WTC11 (cell line): ENCODE data around the gene CCM2. TPM values are rescaled to one million over a fixed set of nuclear protein-coding genes. Genes with fewer than 3 reads are reported as not detected.

Source experiments
- ATAC-seq: fragments of 200-7000 bp; cut with Tn5 transposase; 2 replicates; pipeline ENCODE4 v1.10.0; 2021; ENCODE audit warnings: mild to moderate bottlenecking, moderate library complexity
- CTCF ChIA-PET: fragments of 300-600 bp; sonication (Branson Sonifier 250); formaldehyde crosslinking; loops from one replicate; lab custom pipeline; 2021; ENCODE audit warnings: antibody characterized with exemption; lab: Charles Lee
- POLR2A ChIA-PET: fragments of 350-600 bp; sonication (Branson Sonifier 250); formaldehyde crosslinking; loops from one replicate; lab custom pipeline; 2021; ENCODE audit warnings: antibody characterized with exemption; lab: Charles Lee
- DNase-seq: peaks from one replicate; pipeline ENCODE4 v3.0.0; 2021; ENCODE audit warnings: low spot score
- H3K27ac Mint-ChIP-seq: 2 replicates; pipeline ENCODE4 v1.8.0; 2021; ENCODE audit warnings: mixed read lengths
- H3K27me3 Mint-ChIP-seq: 2 replicates; pipeline ENCODE4 v1.8.0; 2021; ENCODE audit warnings: low read depth, mild to moderate bottlenecking, moderate library complexity, mixed read lengths
- H3K36me3 Mint-ChIP-seq: 2 replicates; pipeline ENCODE4 v1.8.0; 2021; ENCODE audit warnings: mixed read lengths
- H3K4me1 Mint-ChIP-seq: 2 replicates; pipeline ENCODE4 v1.8.0; 2022; ENCODE audit warnings: mixed read lengths
- H3K4me3 Mint-ChIP-seq: 2 replicates; pipeline ENCODE4 v1.8.0; 2021; ENCODE audit warnings: mild to moderate bottlenecking, moderate library complexity, mixed read lengths
- H3K9me3 Mint-ChIP-seq: 2 replicates; pipeline ENCODE4 v1.8.0; 2021; ENCODE audit warnings: mixed read lengths
- ATF2 ChIP-seq: sonication (generic); formaldehyde crosslinking; IDR thresholded peaks from 2 replicates; pipeline ENCODE4 v1.8.1; 2022; ENCODE audit warnings: low read depth, missing genetic modification reagents, borderline replicate concordance
- CBFB ChIP-seq: sonication (generic); formaldehyde crosslinking; IDR thresholded peaks from 2 replicates; pipeline ENCODE4 v1.8.1; 2022; ENCODE audit warnings: mild to moderate bottlenecking, low read depth, missing genetic modification reagents
- CREB1 ChIP-seq: sonication (generic); formaldehyde crosslinking; IDR thresholded peaks from 2 replicates; pipeline ENCODE4 v1.8.0; 2023; ENCODE audit warnings: mild to moderate bottlenecking, missing genetic modification reagents
- EMX1 ChIP-seq: fragments of 250-450 bp; sonication (Bioruptor Pico); IDR thresholded peaks from 2 replicates; pipeline ENCODE4 v1.8.0; 2021; ENCODE audit warnings: mild to moderate bottlenecking
- ESRRA ChIP-seq: sonication (generic); formaldehyde crosslinking; IDR thresholded peaks from 2 replicates; pipeline ENCODE4 v1.8.1; 2022; ENCODE audit warnings: mild to moderate bottlenecking, missing genetic modification reagents, borderline replicate concordance
- IRF2 ChIP-seq: sonication (generic); formaldehyde crosslinking; IDR thresholded peaks from 2 replicates; pipeline ENCODE4 v1.8.0; 2022; ENCODE audit warnings: low read depth, missing genetic modification reagents, borderline replicate concordance
- JAZF1 ChIP-seq: fragments of 250-450 bp; sonication (Bioruptor Pico); IDR thresholded peaks from 2 replicates; pipeline ENCODE4 v1.9.0; 2021; ENCODE audit warnings: moderate library complexity, mild to moderate bottlenecking, inconsistent platforms
- KAT7 ChIP-seq: sonication (generic); formaldehyde crosslinking; IDR thresholded peaks from 2 replicates; pipeline ENCODE4 v1.8.1; 2023; ENCODE audit warnings: missing genetic modification reagents, mild to moderate bottlenecking, borderline replicate concordance
- MLX ChIP-seq: sonication (generic); formaldehyde crosslinking; IDR thresholded peaks from 2 replicates; pipeline ENCODE4 v1.8.1; 2023; ENCODE audit warnings: mild to moderate bottlenecking, missing genetic modification reagents, moderate library complexity
- RELA ChIP-seq: sonication (generic); formaldehyde crosslinking; IDR thresholded peaks from 2 replicates; pipeline ENCODE4 v1.8.1; 2022; ENCODE audit warnings: missing genetic modification reagents, mild to moderate bottlenecking, borderline replicate concordance
- RORB ChIP-seq: fragments of 250-450 bp; sonication (Bioruptor Pico); IDR thresholded peaks from 2 replicates; pipeline ENCODE4 v1.9.0; 2021; ENCODE audit warnings: mild to moderate bottlenecking
- SP1 ChIP-seq: sonication (generic); formaldehyde crosslinking; conservative IDR thresholded peaks from 2 replicates; pipeline ENCODE4 v1.8.1; 2022; ENCODE audit warnings: missing genetic modification reagents
- STAT6 ChIP-seq: sonication (generic); formaldehyde crosslinking; conservative IDR thresholded peaks from 2 replicates; pipeline ENCODE4 v1.8.1; 2023; ENCODE audit warnings: mild to moderate bottlenecking, low read depth, missing genetic modification reagents, moderate library complexity
- USF1 ChIP-seq: sonication (generic); formaldehyde crosslinking; IDR thresholded peaks from 2 replicates; pipeline ENCODE4 v1.8.0; 2022; ENCODE audit warnings: mild to moderate bottlenecking, missing genetic modification reagents
- USF2 ChIP-seq: sonication (generic); formaldehyde crosslinking; IDR thresholded peaks from 2 replicates; pipeline ENCODE4 v1.8.1; 2023; ENCODE audit warnings: mild to moderate bottlenecking, missing genetic modification reagents, moderate library complexity
- ZNF121 ChIP-seq: sonication (generic); formaldehyde crosslinking; IDR thresholded peaks from 2 replicates; pipeline ENCODE4 v1.8.0; 2023; ENCODE audit warnings: missing genetic modification reagents
- ZNF281 ChIP-seq: sonication (generic); formaldehyde crosslinking; IDR thresholded peaks from 2 replicates; pipeline ENCODE4 v1.8.0; 2023; ENCODE audit warnings: mild to moderate bottlenecking, missing genetic modification reagents
- ZNF396 ChIP-seq: fragments of 250-450 bp; sonication (Bioruptor Pico); IDR thresholded peaks from 2 replicates; pipeline ENCODE4 v1.8.0; 2021; ENCODE audit warnings: mild to moderate bottlenecking, moderate library complexity, borderline replicate concordance
- ZNF423 ChIP-seq: fragments of 250-450 bp; sonication (Bioruptor Pico); IDR thresholded peaks from 2 replicates; pipeline ENCODE4 v2.1.2; 2022; ENCODE audit warnings: mild to moderate bottlenecking, moderate library complexity
- total RNA-seq: library from RNA; stranded (reverse); gene quantifications from 3 replicates; pipeline ENCODE4 v1.2.3, GENCODE V29; 2021

The CCM2 gene
- total RNA-seq, 1 experiment from 2014 or later, result 32.7 TPM

- ChIA-PET POLR2A (interaction anchor here (0.7 kb wide), 1 partner anchor 343 kb away, joined by 4 read pairs; no protein-coding TSS in a partner anchor), CTCF (interaction anchor here (1.2 to 2.7 kb wide), 2 partner anchors 13 to 149 kb away, joined by 5 to 23 read pairs; no protein-coding TSS in a partner anchor)
- H3K4me1 Mint-ChIP-seq, result peaks cover 12% of the 10 kb centered on the region
- H3K27ac Mint-ChIP-seq, result no peak overlapping the region
- H3K27me3 Mint-ChIP-seq, result no peaks in the 10 kb centered on the region
- TF ChIP-seq EMX1, result no peak
- no peak for TF ChIP-seq ZNF396 (CRISPR knock-in tag)
- no peak for TF ChIP-seq SP1 (CRISPR knock-in tag)
- no peak for ATAC-seq
- no peaks in the 10 kb centered on the region for H3K9me3 Mint-ChIP-seq
- no peak overlapping the region for H3K4me3 Mint-ChIP-seq
- no peaks in the 10 kb centered on the region for H3K36me3 Mint-ChIP-seq
- no peak for DNase-seq
Measured at GRCh38 chr7:45122975-45123860, 123.2 kb downstream of the CCM2 start.

- no peaks in the 10 kb centered on the region for H3K36me3 Mint-ChIP-seq
- ATAC-seq, result peak; percentile 86
- peak; percentile 57 for DNase-seq
- H3K4me1 Mint-ChIP-seq, result peaks cover 12% of the 10 kb centered on the region
- TF ChIP-seq IRF2 (CRISPR knock-in tag), result no peak
- TF ChIP-seq MLX, result no peak
- peak; percentile 65 for TF ChIP-seq ZNF423 (CRISPR knock-in tag)
- TF ChIP-seq USF2 (CRISPR knock-in tag), result no peak
- no peak for TF ChIP-seq CREB1
- no peak for TF ChIP-seq KAT7
- no peaks in the 10 kb centered on the region for H3K27me3 Mint-ChIP-seq
- no peak overlapping the region for H3K4me3 Mint-ChIP-seq
- ChIA-PET CTCF (interaction anchor here (1.2 to 2.7 kb wide), 3 partner anchors 12 to 151 kb away, joined by 3 to 23 read pairs (median 9); partner anchors contain the start of gene TBRG4), POLR2A (interaction anchor here (0.5 to 0.9 kb wide), 3 partner anchors 125 to 344 kb away, joined by 3 to 4 read pairs (median 4); no protein-coding TSS in a partner anchor)
- no peaks in the 10 kb centered on the region for H3K9me3 Mint-ChIP-seq
- H3K27ac Mint-ChIP-seq, result no peak overlapping the region
Measured at GRCh38 chr7:45123913-45124710, 124.1 kb downstream of the CCM2 start.

GRCh38 chr7:45125193-45125904 is 125.3 kb downstream of the CCM2 start:
- Mint-ChIP-seq H3K4me1 (peaks cover 12% of the 10 kb centered on the region), H3K27ac (no peak overlapping the region), H3K9me3 (no peaks in the 10 kb centered on the region), H3K4me3 (no peak overlapping the region), H3K27me3 (no peaks in the 10 kb centered on the region), H3K36me3 (no peaks in the 10 kb centered on the region)
- DNase-seq, result no peak
- ChIA-PET CTCF (interaction anchor here (1.1 to 2.7 kb wide), 4 partner anchors 10 to 152 kb away, joined by 3 to 23 read pairs (median 8); partner anchors contain the start of gene TBRG4), POLR2A (interaction anchor here (0.9 kb wide), 1 partner anchor 126 kb away, joined by 3 read pairs; no protein-coding TSS in a partner anchor)
- no peak for ATAC-seq
- TF ChIP-seq CBFB (CRISPR knock-in tag) (no peak), CREB1 (no peak), ZNF281 (no peak), RORB (no peak), ZNF121 (CRISPR knock-in tag) (no peak), ESRRA (CRISPR knock-in tag) (no peak), USF1 (no peak), STAT6 (CRISPR knock-in tag) (no peak), RELA (no peak), JAZF1 (CRISPR knock-in tag) (no peak), ATF2 (CRISPR knock-in tag) (no peak)
